Adrenal gland (tissue), 5 donors: ENCODE measurements around the gene PFKFB1.

ENCODE experiments used
- POLR2A ChIP-seq, 2 donors: fragments of 450-650 bp; IDR thresholded peaks; one replicate each; pipeline ENCODE4 v1.6.1; 2017; ENCODE audit warnings: antibody characterized with exemption in 2 of 2, mild to moderate bottlenecking in 2 of 2, moderate library complexity in 1 of 2
- TF ChIP-seq, protein P1 (sequence below), 6 experiments: fragments of 450-650 bp in 4 of 6; fragments of 200-600 bp in 2 of 6; sonication (generic) in 1 of 6; IDR thresholded peaks; 1 replicate in 5 of 6; 2 replicates in 1 of 6; pipeline versions ENCODE4 v1.5.1 to v1.8.0; 2016 to 2021; ENCODE audit warnings: antibody characterized with exemption in 6 of 6, mild to moderate bottlenecking in 2 of 6, moderate library complexity in 1 of 6
- donor health status: DM: no; HTN: no; CAD: no.

DNA sequence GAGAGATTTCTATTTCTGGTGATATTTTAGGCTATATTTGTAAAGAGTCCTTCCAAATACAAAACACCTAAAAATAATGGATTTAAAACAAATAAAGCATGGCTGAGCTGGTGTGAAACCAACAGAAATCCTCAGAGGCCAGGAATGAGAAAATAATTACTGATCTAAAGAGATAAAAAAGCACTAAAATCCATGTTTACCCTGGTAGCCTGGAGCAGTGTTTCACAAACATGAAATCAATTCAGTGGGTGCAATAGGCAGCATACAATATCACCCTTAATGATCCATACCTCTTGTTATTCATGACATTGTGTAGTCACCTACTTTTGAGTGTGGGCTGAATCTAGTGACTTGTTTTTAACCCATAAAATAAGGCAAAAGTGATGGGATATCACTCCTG is 14.6 kb downstream of the PFKFB1 start:
- TF ChIP-seq, protein P1, sequence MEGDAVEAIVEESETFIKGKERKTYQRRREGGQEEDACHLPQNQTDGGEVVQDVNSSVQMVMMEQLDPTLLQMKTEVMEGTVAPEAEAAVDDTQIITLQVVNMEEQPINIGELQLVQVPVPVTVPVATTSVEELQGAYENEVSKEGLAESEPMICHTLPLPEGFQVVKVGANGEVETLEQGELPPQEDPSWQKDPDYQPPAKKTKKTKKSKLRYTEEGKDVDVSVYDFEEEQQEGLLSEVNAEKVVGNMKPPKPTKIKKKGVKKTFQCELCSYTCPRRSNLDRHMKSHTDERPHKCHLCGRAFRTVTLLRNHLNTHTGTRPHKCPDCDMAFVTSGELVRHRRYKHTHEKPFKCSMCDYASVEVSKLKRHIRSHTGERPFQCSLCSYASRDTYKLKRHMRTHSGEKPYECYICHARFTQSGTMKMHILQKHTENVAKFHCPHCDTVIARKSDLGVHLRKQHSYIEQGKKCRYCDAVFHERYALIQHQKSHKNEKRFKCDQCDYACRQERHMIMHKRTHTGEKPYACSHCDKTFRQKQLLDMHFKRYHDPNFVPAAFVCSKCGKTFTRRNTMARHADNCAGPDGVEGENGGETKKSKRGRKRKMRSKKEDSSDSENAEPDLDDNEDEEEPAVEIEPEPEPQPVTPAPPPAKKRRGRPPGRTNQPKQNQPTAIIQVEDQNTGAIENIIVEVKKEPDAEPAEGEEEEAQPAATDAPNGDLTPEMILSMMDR (IDR thresholded peaks at IDR 0.05), result no peak
- TF ChIP-seq POLR2A (IDR thresholded peaks at IDR 0.05), result no peak
